GM12874 (cell line): ENCODE measurements around the gene CEACAM4.

Experiments
- CTCF ChIP-seq: IDR thresholded peaks from 2 replicates; pipeline ENCODE4 v1.5.1; 2011; ENCODE audit warnings: low read depth, mild to moderate bottlenecking, control low read depth, low read length, moderate library complexity; ENCODE audit not compliant: insufficient read depth

The CEACAM4 gene

GRCh38 chr19:41589371-41589770, 37.5 kb downstream of the CEACAM4 start:
- TF ChIP-seq CTCF: no peak

DNA sequence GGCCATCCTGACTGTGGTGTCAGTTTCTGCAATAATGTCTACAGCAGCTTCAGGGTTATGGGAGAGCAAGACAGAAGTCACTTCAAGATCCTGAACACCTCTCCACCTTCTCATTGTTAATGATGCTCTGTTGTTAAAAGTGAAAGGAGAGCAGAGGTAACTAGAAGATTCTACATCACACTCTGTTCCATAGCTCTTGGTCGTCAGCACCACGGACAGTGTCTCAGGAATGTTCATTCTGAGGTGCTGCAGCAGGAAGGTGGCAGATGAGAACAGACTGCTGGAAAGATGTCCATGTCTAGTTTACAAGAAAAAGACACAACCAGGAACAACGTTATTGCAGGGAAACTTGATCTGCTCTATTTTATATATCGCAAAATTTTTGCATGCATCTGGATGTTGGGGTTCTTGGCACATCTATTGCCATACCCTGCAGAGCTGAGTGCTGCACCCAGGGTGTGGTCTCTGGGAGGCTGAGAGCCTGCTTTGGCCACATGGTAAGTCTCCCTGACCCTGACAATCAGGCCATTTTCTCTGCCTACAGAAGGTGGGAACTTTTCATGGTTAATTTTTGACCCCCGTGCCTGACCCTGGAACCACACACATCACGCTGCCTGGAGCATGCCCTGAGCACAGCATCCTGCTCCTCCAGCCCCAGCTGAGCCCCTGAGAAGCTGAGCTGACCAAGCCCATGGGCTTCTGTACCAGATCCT, 38.2 kb downstream of the CEACAM4 start:
- TF ChIP-seq CTCF: no peak

DNA sequence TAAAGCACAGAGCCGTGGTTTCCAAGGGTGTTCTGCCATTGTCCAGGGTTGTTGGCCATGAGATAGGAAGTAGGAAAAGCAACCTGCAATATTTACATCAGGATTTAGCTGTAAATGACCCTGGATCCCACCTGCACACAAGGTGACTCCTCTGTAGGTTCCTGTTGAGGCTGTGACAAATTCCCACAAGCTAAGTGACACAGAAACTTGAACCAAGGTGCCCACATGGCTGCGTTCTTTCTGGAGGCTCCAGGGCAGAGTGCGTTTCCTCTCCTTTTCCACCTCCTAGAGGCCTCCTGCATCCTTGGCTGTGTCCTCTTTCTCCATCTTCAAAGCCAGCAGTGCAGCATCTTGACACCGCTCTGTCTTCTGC, 39.0 kb downstream of the CEACAM4 start:
- no peak for TF ChIP-seq CTCF

- no peak for TF ChIP-seq CTCF
Observed at GRCh38 chr19:41587101-41587837, 39.6 kb downstream of the CEACAM4 start.

DNA sequence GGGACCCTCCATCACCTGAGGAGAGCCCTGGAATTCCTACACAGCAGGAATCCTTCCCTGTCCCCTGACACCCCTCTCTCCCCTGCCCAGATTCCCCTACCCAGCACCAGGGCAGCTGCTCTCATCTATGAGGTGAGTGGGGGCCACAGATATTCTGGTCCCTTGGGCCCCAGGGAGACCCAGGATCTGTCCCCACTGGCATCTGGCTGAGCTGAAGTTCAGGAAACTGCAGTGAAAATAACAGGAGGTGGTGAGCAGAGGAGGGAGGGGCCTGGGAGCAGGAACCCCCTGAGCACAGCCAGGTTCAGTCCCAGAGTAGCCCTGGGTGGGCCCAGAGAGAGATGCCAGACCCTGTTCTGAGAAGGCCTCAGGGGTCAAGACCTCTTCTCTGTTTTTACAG, 40.8 kb downstream of the CEACAM4 start:
- TF ChIP-seq CTCF: no peak

GRCh38 chr19:41584931-41585330, 41.9 kb downstream of the CEACAM4 start:
- TF ChIP-seq CTCF: no peak

DNA sequence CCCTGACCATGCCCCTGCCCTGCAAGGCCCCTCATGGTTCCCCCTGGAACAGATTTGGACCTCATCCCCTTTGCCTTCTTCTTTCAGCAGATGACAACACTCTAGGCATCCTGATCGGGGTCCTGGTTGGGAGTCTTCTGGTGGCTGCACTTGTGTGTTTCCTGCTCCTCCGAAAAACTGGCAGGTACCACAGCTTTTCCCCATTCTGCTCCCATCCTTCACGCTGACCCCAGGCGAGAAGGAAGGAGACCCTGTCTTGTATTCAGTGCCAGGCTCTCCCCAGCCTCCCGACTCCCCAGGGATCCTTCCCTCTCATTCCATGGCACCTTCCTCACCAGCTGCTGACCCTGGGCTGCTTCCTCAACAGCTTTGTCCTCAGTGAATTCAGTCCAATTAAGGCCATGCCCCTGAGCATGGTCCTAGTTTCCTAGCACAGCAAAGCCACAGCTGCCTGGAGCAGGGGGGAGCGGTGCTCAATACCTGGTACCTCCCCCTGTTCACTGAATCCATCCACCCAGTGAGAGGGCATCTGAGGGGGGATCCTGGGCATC, 42.5 kb downstream of the CEACAM4 start:
- TF ChIP-seq CTCF: no peak
